NCI-H69 (cell line): ENCODE measurements around the gene FN3KRP.

Experiments
- DNase-seq: peaks from one replicate; lab custom pipeline; 2025; lab: John Stamatoyannopoulos, UW

Gene FN3KRP

GRCh38 chr17:82687375-82687861 is 29.1 kb upstream of the FN3KRP start:
- DNase-seq, result no peak

DNA sequence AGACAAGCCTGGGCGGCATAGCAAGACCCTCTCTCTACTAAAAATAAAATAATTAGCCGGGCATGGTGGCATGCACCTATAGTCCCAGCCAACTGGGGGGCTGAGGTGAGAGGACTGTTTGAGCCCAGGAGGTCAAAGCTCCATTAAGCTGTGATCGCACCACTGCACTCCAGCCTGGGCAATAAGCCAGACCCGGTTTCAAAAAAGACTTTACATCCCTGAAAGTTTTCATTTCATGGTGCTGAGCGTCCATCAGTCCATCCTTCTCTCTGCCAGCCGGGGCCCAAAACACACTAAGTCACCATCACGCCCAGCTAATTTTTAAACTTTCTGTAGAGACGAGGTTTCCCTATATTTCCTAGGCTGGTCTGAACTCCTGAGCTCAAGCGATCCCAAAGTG is 28.6 kb upstream of the FN3KRP start:
- no peak for DNase-seq

DNA sequence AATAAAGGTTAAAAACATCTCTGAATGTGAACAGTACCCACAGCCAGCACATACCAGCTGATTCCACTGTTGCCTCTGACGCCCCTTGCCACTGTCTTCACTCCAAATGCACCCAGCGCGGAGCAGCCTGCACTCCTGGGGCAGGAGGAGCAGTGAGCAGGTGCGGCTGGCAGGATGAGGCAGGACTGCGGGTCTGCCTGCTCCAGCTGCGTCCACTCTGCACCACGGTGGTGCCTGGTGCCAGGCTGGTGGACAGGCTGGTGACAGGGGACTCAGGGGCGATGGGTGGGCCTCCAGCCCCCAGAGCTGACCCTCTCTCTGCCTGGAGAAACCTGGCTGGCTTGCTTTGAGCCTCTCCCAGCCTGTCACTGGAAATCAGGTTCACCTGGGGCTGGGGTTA is 27.4 kb upstream of the FN3KRP start:
- DNase-seq, result no peak

GRCh38 chr17:82690786-82691489 is 25.6 kb upstream of the FN3KRP start:
- DNase-seq, result no peak

DNA sequence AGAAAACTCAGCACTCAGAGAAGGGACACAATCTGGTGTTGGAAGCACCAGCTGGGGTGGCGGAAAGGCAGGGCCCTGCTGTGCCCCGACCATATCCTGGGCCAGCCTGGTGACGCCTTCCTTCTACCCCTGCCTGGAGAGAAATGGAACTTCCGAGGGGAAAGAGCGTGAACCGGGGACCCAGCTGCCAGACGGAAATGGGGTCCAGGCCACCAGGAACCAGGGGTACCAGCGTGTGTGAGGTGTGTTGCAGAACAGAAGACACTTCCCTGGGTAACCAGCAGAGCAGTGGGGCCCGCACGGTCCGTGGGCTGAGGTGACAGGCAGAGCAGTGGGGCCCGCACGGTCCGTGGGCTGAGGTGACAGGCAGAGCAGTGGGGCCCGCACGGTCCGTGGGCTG is 24.8 kb upstream of the FN3KRP start:
- no peak for DNase-seq

DNA sequence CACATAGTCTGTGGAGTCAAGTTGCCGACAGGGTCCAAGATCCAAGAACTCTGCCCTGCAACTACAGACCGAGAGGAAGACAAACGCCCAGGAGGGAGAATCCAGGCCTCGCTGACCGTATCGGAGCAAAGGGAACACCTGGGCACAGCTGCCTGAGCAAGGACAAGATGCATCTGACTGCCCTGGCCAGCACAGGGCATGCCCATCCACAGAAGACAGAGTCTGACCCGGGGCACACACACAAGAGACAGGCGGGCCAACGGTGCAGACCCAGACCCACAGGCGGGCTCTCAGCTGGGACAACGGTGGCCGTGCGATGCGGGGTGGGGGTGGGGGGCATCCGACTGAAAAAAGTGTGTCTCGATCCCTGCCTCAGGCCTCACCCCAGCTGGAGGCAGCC is 24.2 kb upstream of the FN3KRP start:
- no peak for DNase-seq

DNA sequence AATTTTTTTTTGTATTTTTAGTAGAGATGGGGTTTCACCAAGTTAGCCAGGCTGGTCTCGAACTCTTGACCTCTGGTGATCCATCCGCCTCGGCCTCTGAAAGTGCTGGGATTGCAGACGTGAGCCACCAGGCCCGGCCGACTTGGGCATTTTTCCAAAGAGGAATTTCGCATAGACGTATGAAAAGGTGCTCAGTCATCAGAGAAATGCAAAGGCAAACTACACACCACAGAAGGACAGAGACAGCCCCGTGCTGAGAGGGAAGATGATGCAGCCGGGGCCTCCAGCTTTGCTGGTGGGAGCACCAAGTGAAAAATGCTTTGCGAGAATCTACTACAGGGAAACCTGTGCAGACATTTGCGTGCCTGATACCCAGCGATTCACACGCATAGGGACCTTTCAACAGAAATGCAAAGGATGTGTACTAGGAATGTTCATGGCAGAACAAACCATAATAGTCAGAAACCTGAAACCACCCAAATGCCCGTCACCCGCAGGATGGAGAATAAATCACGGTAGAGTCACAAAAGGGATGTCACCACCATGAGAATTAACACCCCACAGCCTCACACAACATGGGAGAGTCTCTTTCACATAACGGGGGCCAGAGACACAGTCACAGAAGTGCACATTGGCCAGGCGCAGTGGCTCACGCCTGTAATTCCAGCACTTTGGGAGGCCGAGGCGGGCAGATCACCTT is 23.2 kb upstream of the FN3KRP start:
- DNase-seq, result no peak

DNA sequence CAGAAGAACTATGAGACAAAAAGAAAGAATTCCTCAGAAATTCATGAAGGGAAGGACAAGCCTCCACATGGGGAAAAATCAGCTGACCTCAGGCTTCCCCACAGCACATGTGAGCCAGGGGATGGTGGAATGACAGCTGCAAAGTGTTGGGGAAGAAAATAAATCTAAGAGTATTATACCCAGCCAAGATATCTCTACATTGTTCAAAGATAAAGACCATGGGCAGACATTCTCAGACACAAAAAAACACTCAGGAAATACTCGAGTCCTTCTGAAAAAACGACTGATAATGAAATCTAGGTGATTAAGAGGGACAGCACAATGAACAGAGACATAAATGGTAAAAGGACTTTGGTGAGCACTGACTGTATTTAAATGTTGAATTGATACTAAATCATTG is 21.9 kb upstream of the FN3KRP start:
- no peak for DNase-seq

GRCh38 chr17:82696259-82696658 is 20.2 kb upstream of the FN3KRP start:
- no peak for DNase-seq

- DNase-seq, result peak; percentile 30
These were observed 19.3 kb upstream of the FN3KRP start for GRCh38 chr17:82696916-82697807.

DNA sequence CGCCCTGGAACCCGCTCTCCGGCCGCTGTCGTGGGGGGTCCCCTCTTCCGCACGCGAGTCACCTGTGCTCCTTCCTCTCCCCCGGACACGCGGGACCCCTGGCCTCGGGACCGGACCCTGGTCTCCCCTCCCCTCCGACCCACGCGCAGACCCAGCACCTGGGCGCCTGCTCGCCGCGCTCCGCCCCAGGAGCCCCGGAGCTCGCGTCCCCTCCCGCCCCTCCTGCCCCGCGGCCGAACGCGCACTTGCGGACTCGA is 18.8 kb upstream of the FN3KRP start:
- no peak for DNase-seq

DNA sequence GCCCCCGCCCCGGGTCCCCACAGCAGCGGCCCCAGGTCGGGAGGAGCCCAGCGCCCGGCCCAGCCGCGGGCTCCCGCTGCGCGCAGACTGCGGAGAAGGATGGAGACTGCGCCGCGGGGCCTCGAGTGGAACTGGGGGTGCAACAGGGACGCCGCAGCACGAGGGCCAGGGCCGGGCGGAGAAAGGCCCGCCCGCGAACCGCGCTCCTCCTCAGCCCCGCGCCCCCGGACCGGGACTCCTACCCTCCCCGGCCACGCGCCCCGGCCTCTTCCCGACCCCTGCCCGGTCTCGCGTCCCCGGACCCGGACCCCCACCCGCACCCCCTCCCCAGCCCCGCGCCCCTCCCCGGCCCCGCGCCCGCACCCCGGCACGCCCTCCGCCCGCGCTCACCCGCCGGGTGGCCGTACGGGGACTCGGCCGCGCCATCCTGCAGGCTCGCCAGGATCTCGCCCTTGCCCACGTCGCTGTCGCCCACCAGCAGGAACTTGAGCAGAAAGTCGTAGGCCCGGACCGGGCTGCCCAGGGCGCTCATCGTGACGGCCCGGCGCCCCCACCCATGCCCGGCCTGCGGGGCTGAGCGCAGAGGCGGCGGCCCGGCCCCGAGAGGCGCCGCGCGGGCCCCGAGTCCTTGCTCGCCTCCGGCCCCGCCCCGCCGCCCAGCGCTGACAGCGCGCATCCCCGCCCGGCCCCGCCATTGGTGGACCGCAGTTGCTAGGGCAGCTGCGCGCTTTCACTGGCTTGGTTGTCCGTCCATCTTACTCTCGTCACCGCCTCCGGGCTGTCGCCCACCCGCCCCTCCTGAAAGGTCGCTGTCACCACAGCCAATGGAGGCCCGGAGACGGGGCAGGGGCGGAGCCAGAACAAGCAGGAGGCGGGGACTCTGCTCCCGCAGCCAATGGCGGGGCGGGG is 18.2 kb upstream of the FN3KRP start, which contains the start of gene RAB40B:
Gene RAB40B, minus strand, starts transcription at position 634 of the 909 bp plus-strand sequence. Its CDS starts 102 bp downstream, at position 532.
- peak; percentile 99 for DNase-seq

- peak; percentile 82 for DNase-seq
These were observed 17.5 kb upstream of the FN3KRP start for GRCh38 chr17:82698974-82699442.

DNA sequence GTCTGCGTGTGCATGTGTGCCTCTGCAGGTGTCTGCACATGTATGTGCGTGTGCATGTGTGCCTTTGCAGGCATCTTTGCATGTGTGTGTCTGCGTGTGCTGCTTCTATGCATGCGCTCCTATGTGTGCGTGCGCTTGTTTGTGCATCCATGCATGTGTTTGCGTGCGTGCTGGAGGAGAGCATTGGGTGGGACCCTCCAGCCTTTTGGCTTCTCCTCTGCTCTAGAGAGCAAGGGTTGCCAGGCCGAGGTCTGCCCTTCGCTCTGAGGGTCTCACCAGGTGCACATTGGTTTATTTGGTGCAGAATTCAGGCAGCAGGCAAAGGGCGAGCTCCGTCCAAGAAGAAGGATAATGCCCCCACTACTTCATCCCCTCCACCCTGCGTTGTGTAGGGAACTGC is 17.0 kb upstream of the FN3KRP start:
- DNase-seq, result no peak

- no peak for DNase-seq
These were observed 14.1 kb upstream of the FN3KRP start for GRCh38 chr17:82702231-82702927.

GRCh38 chr17:82703036-82703745 is 13.3 kb upstream of the FN3KRP start:
- DNase-seq, result no peak

- no peak for DNase-seq
These were observed 12.3 kb upstream of the FN3KRP start for GRCh38 chr17:82703935-82704865.

- no peak for DNase-seq
These were observed 11.6 kb upstream of the FN3KRP start for GRCh38 chr17:82704886-82705285.

DNA sequence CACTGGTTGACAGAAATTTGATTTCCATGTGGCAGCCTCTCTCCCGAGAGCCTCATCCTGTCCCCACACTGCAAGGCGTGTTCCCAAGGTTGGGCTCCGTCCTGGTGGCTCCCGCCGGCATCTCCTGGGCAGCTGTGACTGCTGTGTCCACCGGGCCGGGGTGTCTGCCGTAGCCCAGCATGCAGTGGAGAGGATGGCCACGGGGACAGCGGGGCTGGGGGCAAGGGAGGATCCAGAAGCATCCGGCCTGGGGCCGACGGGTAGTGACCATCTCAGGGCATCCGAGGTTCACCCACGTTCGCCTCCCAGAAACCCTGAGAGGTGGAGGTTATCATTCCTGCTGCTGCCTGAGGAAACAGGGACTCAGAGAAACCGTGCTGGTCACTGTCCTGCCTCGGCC is 10.8 kb upstream of the FN3KRP start:
- DNase-seq, result no peak
